H9 (cell line): ENCODE data around the gene ATP6AP1. TPM values are rescaled to one million over a fixed set of nuclear protein-coding genes. Genes with fewer than 3 reads are reported as not detected.

ENCODE experiments used
- DNase-seq: peaks from one replicate; pipeline ENCODE4 v3.0.0-alpha.2; 2017
- H2AFZ ChIP-seq: one replicate; pipeline ENCODE4 v1.6.1; 2013; ENCODE audit warnings: mild to moderate bottlenecking, low read length, control low read depth, moderate library complexity
- H2AK5ac ChIP-seq: 2 replicates; pipeline ENCODE4 v1.6.1; 2013; ENCODE audit warnings: low read length, control low read depth, mixed read lengths; ENCODE audit not compliant: insufficient read length
- H2BK120ac ChIP-seq: one replicate; pipeline ENCODE4 v1.6.1; 2013; ENCODE audit warnings: low read depth, mild to moderate bottlenecking, low read length, control low read depth, inconsistent platforms; ENCODE audit not compliant: poor library complexity, severe bottlenecking
- H2BK12ac ChIP-seq: 2 replicates; pipeline ENCODE4 v1.6.1; 2013; ENCODE audit warnings: low read length, control low read depth, mixed read lengths, low read depth; ENCODE audit not compliant: insufficient read length
- H2BK15ac ChIP-seq: 2 replicates; pipeline ENCODE4 v1.6.1; 2013; ENCODE audit warnings: low read depth, low read length, control low read depth
- H2BK20ac ChIP-seq: one replicate; pipeline ENCODE4 v1.6.1; 2013; ENCODE audit warnings: low read depth, mild to moderate bottlenecking, low read length, control low read depth, inconsistent platforms; ENCODE audit not compliant: poor library complexity, severe bottlenecking
- H2BK5ac ChIP-seq: 2 replicates; pipeline ENCODE4 v1.6.1; 2013; ENCODE audit warnings: low read length, control low read depth, mixed read lengths; ENCODE audit not compliant: insufficient read length
- H3K14ac ChIP-seq: 2 replicates; pipeline ENCODE4 v1.6.1; 2013; ENCODE audit warnings: low read length, control low read depth; ENCODE audit not compliant: insufficient read depth
- H3K18ac ChIP-seq: 2 replicates; pipeline ENCODE4 v1.6.1; 2013; ENCODE audit warnings: low read depth, mild to moderate bottlenecking, mixed read lengths, low read length, control low read depth; ENCODE audit not compliant: insufficient read length
- H3K23ac ChIP-seq: 2 replicates; pipeline ENCODE4 v1.6.1; 2013; ENCODE audit warnings: low read length, control low read depth, mixed read lengths, low read depth; ENCODE audit not compliant: insufficient read length
- H3K23me2 ChIP-seq: 2 replicates; pipeline ENCODE4 v1.6.1; 2013; ENCODE audit warnings: low read depth, mild to moderate bottlenecking, mixed read lengths, low read length, control low read depth; ENCODE audit not compliant: insufficient read length, poor library complexity, severe bottlenecking
- H3K27ac ChIP-seq: 2 replicates; pipeline ENCODE4 v1.5.1; 2013; ENCODE audit warnings: low read length, control low read depth, mixed read lengths, low read depth; ENCODE audit not compliant: insufficient read length
- H3K27me3 ChIP-seq: 2 replicates; pipeline ENCODE4 v1.6.1; 2013; ENCODE audit warnings: low read length, control low read depth, inconsistent platforms; ENCODE audit not compliant: insufficient read depth
- H3K4ac ChIP-seq: 2 replicates; pipeline ENCODE4 v1.6.1; 2013; ENCODE audit warnings: low read depth, mild to moderate bottlenecking, control low read depth, inconsistent platforms, low read length, moderate library complexity
- H3K4me1 ChIP-seq: 2 replicates; pipeline ENCODE4 v1.6.1; 2013; ENCODE audit warnings: low read length, control low read depth, inconsistent platforms; ENCODE audit not compliant: insufficient read depth
- H3K4me2 ChIP-seq: 2 replicates; pipeline ENCODE4 v1.6.1; 2013; ENCODE audit warnings: low read length, control low read depth, mixed read lengths; ENCODE audit not compliant: insufficient read length, insufficient read depth
- H3K56ac ChIP-seq: 2 replicates; pipeline ENCODE4 v1.6.1; 2013; ENCODE audit warnings: low read depth, mild to moderate bottlenecking, mixed read lengths, low read length, control low read depth; ENCODE audit not compliant: insufficient read length
- H3K79me1 ChIP-seq: 2 replicates; pipeline ENCODE4 v1.6.1; 2013; ENCODE audit warnings: low read depth, mild to moderate bottlenecking, moderate library complexity, low read length, control low read depth, inconsistent platforms; ENCODE audit not compliant: insufficient read depth, poor library complexity, severe bottlenecking
- H3K79me2 ChIP-seq: 2 replicates; pipeline ENCODE4 v1.6.1; 2013; ENCODE audit warnings: low read length, control low read depth, inconsistent platforms; ENCODE audit not compliant: insufficient read depth
- H3K9ac ChIP-seq: 2 replicates; pipeline ENCODE4 v1.6.1; 2013; ENCODE audit warnings: low read length, control low read depth, mixed read lengths; ENCODE audit not compliant: insufficient read length; ENCODE audit errors: extremely low read depth
- H3K9me3 ChIP-seq: one replicate; pipeline ENCODE4 v1.6.1; 2013; ENCODE audit warnings: low read depth, low read length, inconsistent platforms; ENCODE audit not compliant: control insufficient read depth
- H3T11ph ChIP-seq: one replicate; pipeline ENCODE4 v1.6.1; 2013; ENCODE audit warnings: mild to moderate bottlenecking, low read length, control low read depth, inconsistent platforms
- H4K20me1 ChIP-seq: one replicate; pipeline ENCODE4 v1.6.1; 2013; ENCODE audit not compliant: control insufficient read depth, insufficient read length, insufficient read depth
- H4K5ac ChIP-seq: 2 replicates; pipeline ENCODE4 v1.6.1; 2013; ENCODE audit warnings: low read depth, mild to moderate bottlenecking, mixed read lengths, low read length, control low read depth; ENCODE audit not compliant: insufficient read length
- H4K8ac ChIP-seq: replicated peaks from 2 replicates; pipeline ENCODE4 v1.6.1; 2013; ENCODE audit warnings: low read length, control low read depth, mixed read lengths, low read depth; ENCODE audit not compliant: insufficient read length
- H4K91ac ChIP-seq: 2 replicates; pipeline ENCODE4 v1.6.1; 2013; ENCODE audit warnings: low read depth, mild to moderate bottlenecking, moderate library complexity, mixed read lengths, low read length, control low read depth; ENCODE audit not compliant: insufficient read length
- H3K27ac Mint-ChIP-seq, 3 experiments: 2 replicates in 2 of 3; 3 replicates in 1 of 3; pipeline ENCODE4 v1.8.0; 2020 to 2021; ENCODE audit warnings: mixed read lengths in 3 of 3, mild to moderate bottlenecking in 1 of 3, moderate library complexity in 1 of 3
- H3K27me3 Mint-ChIP-seq: 2 replicates; pipeline ENCODE4 v1.8.0; 2021; ENCODE audit warnings: low read depth, mild to moderate bottlenecking, moderate library complexity, mixed read lengths
- H3K36me3 Mint-ChIP-seq, 3 experiments: 2 replicates in 2 of 3; 3 replicates in 1 of 3; pipeline ENCODE4 v1.8.0; 2020 to 2021; ENCODE audit warnings: low read depth in 3 of 3, mixed read lengths in 3 of 3; ENCODE audit not compliant: insufficient read depth in 1 of 3
- H3K4me1 Mint-ChIP-seq, 2 experiments: 2 replicates each; pipeline ENCODE4 v1.8.0; 2020; ENCODE audit warnings: mixed read lengths in 2 of 2
- H3K4me3 Mint-ChIP-seq, 2 experiments: 2 replicates in 1 of 2; 3 replicates in 1 of 2; pipeline ENCODE4 v1.8.0; 2020 to 2021; ENCODE audit warnings: mild to moderate bottlenecking in 2 of 2, mixed read lengths in 2 of 2, moderate library complexity in 1 of 2
- H3K9me3 Mint-ChIP-seq, 2 experiments: 2 replicates in 1 of 2; 3 replicates in 1 of 2; pipeline ENCODE4 v1.8.0; 2020; ENCODE audit warnings: mild to moderate bottlenecking in 2 of 2, mixed read lengths in 2 of 2, moderate library complexity in 1 of 2
- CTCF ChIP-seq: fragments of 200-600 bp; sonication (generic); conservative IDR thresholded peaks from 3 replicates; pipeline ENCODE4 v1.8.0; 2021; ENCODE audit warnings: antibody characterized with exemption, mild to moderate bottlenecking
- WGBS: extraction: QIAGEN DNeasy Blood & Tissue Kit; methylation state at CpG from one replicate; pipeline ENCODE4 v1.1.7; 2013; ENCODE audit warnings: missing lambda C conversion rate, low lambda C conversion rate, mixed read lengths; ENCODE audit not compliant: insufficient read length; ENCODE audit errors: extremely low coverage; 5-methylcytosine and 5-hydroxymethylcytosine counted together
- total RNA-seq: library from RNA; stranded (reverse); gene quantifications from 2 replicates; pipeline ENCODE4 v1.2.1, GENCODE V29; 2021

ATP6AP1 gene
- total RNA-seq, 1 experiment from 2014 or later, result 45.6 TPM

DNA sequence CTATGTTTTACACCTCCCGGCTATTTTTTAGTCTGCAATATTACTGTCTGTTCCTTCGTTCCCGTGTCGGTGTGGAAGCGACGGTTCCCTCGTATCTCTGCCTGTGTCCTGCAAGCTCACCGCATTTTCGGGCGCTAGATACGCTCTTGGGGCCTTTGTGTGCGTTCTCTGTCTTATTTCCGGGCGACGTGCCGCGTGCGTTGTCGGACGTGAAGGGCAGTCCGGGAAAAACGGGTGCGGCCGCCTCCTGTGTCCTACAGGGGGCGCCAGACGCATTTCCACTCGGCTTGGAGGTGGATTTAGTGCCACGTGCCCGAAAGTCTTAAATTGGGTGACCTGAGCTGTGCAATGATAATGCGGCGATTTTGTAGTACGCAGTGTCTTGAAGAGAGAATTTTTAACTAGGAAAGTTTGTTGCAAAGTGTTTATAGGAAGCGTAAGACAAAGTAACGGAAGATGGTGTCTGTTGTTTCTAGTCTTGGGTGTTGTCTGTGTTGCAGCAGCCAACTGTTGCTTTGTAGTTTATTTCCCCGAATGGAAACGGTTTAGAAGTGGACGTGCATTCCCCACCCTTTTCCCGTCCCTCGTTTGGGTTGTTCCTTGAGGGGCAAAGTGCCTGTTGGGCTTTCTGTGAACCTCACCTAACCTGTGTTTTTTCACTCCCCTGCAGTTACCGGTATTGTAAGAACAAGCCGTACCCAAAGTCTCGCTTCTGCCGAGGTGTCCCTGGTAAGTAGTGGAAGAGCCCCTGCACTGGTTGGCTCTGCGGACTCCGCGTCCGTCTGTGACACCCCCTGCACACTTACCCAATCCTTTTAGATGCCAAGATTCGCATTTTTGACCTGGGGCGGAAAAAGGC is 29.6 kb upstream of the ATP6AP1 start:
- H2BK20ac ChIP-seq, result no peak overlapping the region
- H2AK5ac ChIP-seq, result no peak overlapping the region
- WGBS, result no CpG with 5 or more reads among the region's 49 CpGs
- Mint-ChIP-seq H3K4me3 (peak overlapping the region; percentile 96 to 97), H3K4me1 (peaks cover 0 to 15% of the 10 kb centered on the region in 2 experiments; a peak in 2 of 4 replicates), H3K27me3 (peaks cover 5% of the 10 kb centered on the region), H3K36me3 (peaks cover 30 to 46% (median 36%) of the 10 kb centered on the region in 3 experiments), H3K9me3 (peaks cover 62 to 63% of the 10 kb centered on the region in 2 experiments), H3K27ac (peak overlapping the region; percentile 97 to 99 (median 99))
- no peak overlapping the region for H2BK12ac ChIP-seq
- H3K14ac ChIP-seq, result peak overlapping the region; percentile 93; the same call in 1 of the 2 replicates
- no peak overlapping the region for H3T11ph ChIP-seq
- peak overlapping the region; percentile 70 for H3K27ac ChIP-seq
- H3K23ac ChIP-seq, result no peak overlapping the region
- peak overlapping the region; percentile 86 for H3K4me2 ChIP-seq
- peak; percentile 74 for TF ChIP-seq CTCF
- H3K56ac ChIP-seq, result peak overlapping the region; percentile 60
- no peak overlapping the region; the same call in 1 of the 2 replicates for H3K4ac ChIP-seq
- H3K9me3 ChIP-seq, result peaks cover 28% of the 10 kb centered on the region
- no peaks in the 10 kb centered on the region for H4K20me1 ChIP-seq
- peak overlapping the region; percentile 96 for H3K18ac ChIP-seq
- no peak overlapping the region for H4K8ac ChIP-seq
- H2AFZ ChIP-seq, result no peak overlapping the region
- no peak overlapping the region for H2BK120ac ChIP-seq
- peak; percentile 70 for DNase-seq
- peaks cover 3% of the 10 kb centered on the region; the same call in 1 of the 2 replicates for H3K79me2 ChIP-seq
- H4K5ac ChIP-seq, result peak overlapping the region; percentile 72
- H2BK5ac ChIP-seq, result peak overlapping the region; percentile 85
- peak overlapping the region; percentile 99 for H3K9ac ChIP-seq
- H2BK15ac ChIP-seq, result no peak overlapping the region
- no peaks in the 10 kb centered on the region for H3K27me3 ChIP-seq
- no peaks in the 10 kb centered on the region for H3K79me1 ChIP-seq
- no peaks in the 10 kb centered on the region for H3K4me1 ChIP-seq
- peaks cover 16% of the 10 kb centered on the region for H3K23me2 ChIP-seq
- H4K91ac ChIP-seq, result no peak overlapping the region
